ENCODE data around the gene ARPC5. TPM values are rescaled to one million over a fixed set of nuclear protein-coding genes. Genes with fewer than 3 reads are reported as not detected.

Gene ARPC5
- total and polyA plus RNA-seq, 9 of the 15 experiments (the other 6 are each of a cell fraction or from before 2014, with no cell fraction given), result 71.8 to 150 (median 91.6) TPM

DNA sequence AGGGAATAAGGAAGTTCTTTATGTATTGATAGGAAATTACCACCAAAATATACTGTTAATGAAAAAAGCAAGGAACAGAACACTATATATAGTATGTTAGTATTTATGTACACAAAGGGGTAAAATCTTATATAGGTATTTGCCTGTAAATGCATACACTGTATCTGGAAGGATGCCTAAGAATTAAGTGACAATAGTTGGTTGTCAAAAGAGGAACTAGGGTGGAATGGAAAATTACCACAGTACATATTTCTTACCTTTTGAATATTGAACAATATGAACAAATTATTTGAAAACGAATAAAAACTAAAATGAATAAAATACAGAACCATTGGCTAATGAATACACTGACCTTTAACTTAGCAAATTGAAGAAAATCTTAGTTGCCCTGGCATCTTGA, 13.6 kb downstream of the ARPC5 start:
- Histone ChIP-seq H3K9me3 (replicated peaks; ENCODE audit: control insufficient read depth, insufficient read depth, low read depth, low read length) (no peaks in the 10 kb centered on the region), H3K79me2 (ENCODE audit: control insufficient read depth, insufficient read depth, low read length) (no peaks in the 10 kb centered on the region), H3K27ac (ENCODE audit: extremely low read depth, low read depth, low read length) (no peak overlapping the region), H2AFZ (ENCODE audit: low read depth, low read length) (no peak overlapping the region), H3K9ac (ENCODE audit: insufficient read depth in 1 of 2, low read depth in 2 of 2, low read length in 2 of 2) (no peak overlapping the region), H4K20me1 (replicated peaks; ENCODE audit: control insufficient read depth, insufficient read depth, low read length) (no peaks in the 10 kb centered on the region), H3K9me1 (ENCODE audit: control insufficient read depth, insufficient read depth, low read length) (no peaks in the 10 kb centered on the region), H3K4me3 (no peak overlapping the region), H3K4me2 (ENCODE audit: insufficient read depth, low read length) (no peak overlapping the region), H3K36me3 (ENCODE audit: control insufficient read depth, insufficient read depth, low read length) (peaks cover 12% of the 10 kb centered on the region; the same call in 2 of the 3 replicates), H3K4me1 (replicated peaks in 1 of 2; ENCODE audit: control insufficient read depth in 2 of 2, insufficient read depth in 2 of 2, low read length in 2 of 2) (no peaks in the 10 kb centered on the region), H3K27me3 (ENCODE audit: control insufficient read depth in 2 of 2, insufficient read depth in 2 of 2, low read length in 2 of 2) (no peaks in the 10 kb centered on the region)
- intact Hi-C loops (cut with micrococcal nuclease), result loop anchor here (5.0 to 10.0 kb wide), 3 partner anchors 75 to 657 kb away; no protein-coding TSS in a partner anchor
- no peak for FAIRE-seq
- POLR2A ChIA-PET, result no interaction called here
- ATAC-seq, result no peak
- CTCF ChIA-PET (ENCODE audit: low intra/inter-chr PET ratio), result interaction anchor here (0.6 to 1.4 kb wide), 2 partner anchors 13 to 341 kb away, joined by 3 read pairs; no protein-coding TSS in a partner anchor
- in situ Hi-C loops (cut with MboI), result loop anchor here (5.0 to 25.0 kb wide), 3 partner anchors 150 to 660 kb away; partner anchors contain the start of genes SHCBP1L and SMG7
- WGBS (ENCODE audit: insufficient coverage, low coverage, missing lambda C conversion rate), result 4% methylated on average over 1 of the region's 1 CpG
- no TSS peak for BruUV-seq (replicated peaks)
- no peak for DNase-seq (ENCODE audit: extremely low read depth in 1 of 4, low spot score in 3 of 4)
- TF ChIP-seq RBM17 (IDR thresholded peaks at IDR 0.05; ENCODE audit: borderline replicate concordance, low read depth, low read length), result no peak
- no peak for TF ChIP-seq HES1 (IDR thresholded peaks at IDR 0.05; ENCODE audit: low read depth)
- no peak for TF ChIP-seq NFE2 (IDR thresholded peaks at IDR 0.05; ENCODE audit: low read depth)
- TF ChIP-seq SIN3A (IDR thresholded peaks at IDR 0.05; ENCODE audit: borderline replicate concordance in 2 of 2, control insufficient read depth in 1 of 2, low read depth in 2 of 2, low read length in 2 of 2), result no peak
- no peak for TF ChIP-seq SMARCB1 (IDR thresholded peaks at IDR 0.05; ENCODE audit: insufficient read length, low read depth)
- no peak for TF ChIP-seq NFATC3 (IDR thresholded peaks at IDR 0.05)
- no peak for TF ChIP-seq RB1 (IDR thresholded peaks at IDR 0.05; ENCODE audit: low read depth)
- no peak for TF ChIP-seq XRCC5 (IDR thresholded peaks at IDR 0.05; ENCODE audit: low read depth, low read length)
- no peak for TF ChIP-seq KHSRP (IDR thresholded peaks at IDR 0.05)
- TF ChIP-seq BACH1 (tag; IDR thresholded peaks at IDR 0.05), result no peak
- no peak for TF ChIP-seq MEF2A (IDR thresholded peaks at IDR 0.05; ENCODE audit: control insufficient read depth, low read depth, low read length)
- TF ChIP-seq, protein P1, sequence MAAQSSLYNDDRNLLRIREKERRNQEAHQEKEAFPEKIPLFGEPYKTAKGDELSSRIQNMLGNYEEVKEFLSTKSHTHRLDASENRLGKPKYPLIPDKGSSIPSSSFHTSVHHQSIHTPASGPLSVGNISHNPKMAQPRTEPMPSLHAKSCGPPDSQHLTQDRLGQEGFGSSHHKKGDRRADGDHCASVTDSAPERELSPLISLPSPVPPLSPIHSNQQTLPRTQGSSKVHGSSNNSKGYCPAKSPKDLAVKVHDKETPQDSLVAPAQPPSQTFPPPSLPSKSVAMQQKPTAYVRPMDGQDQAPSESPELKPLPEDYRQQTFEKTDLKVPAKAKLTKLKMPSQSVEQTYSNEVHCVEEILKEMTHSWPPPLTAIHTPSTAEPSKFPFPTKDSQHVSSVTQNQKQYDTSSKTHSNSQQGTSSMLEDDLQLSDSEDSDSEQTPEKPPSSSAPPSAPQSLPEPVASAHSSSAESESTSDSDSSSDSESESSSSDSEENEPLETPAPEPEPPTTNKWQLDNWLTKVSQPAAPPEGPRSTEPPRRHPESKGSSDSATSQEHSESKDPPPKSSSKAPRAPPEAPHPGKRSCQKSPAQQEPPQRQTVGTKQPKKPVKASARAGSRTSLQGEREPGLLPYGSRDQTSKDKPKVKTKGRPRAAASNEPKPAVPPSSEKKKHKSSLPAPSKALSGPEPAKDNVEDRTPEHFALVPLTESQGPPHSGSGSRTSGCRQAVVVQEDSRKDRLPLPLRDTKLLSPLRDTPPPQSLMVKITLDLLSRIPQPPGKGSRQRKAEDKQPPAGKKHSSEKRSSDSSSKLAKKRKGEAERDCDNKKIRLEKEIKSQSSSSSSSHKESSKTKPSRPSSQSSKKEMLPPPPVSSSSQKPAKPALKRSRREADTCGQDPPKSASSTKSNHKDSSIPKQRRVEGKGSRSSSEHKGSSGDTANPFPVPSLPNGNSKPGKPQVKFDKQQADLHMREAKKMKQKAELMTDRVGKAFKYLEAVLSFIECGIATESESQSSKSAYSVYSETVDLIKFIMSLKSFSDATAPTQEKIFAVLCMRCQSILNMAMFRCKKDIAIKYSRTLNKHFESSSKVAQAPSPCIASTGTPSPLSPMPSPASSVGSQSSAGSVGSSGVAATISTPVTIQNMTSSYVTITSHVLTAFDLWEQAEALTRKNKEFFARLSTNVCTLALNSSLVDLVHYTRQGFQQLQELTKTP (IDR thresholded peaks at IDR 0.05; ENCODE audit: low read depth in 1 of 2, partially characterized antibody in 2 of 2), result no peak

Measured in K562 (cell line).